ENCODE results near the gene NNAT.

Gene NNAT

DNA sequence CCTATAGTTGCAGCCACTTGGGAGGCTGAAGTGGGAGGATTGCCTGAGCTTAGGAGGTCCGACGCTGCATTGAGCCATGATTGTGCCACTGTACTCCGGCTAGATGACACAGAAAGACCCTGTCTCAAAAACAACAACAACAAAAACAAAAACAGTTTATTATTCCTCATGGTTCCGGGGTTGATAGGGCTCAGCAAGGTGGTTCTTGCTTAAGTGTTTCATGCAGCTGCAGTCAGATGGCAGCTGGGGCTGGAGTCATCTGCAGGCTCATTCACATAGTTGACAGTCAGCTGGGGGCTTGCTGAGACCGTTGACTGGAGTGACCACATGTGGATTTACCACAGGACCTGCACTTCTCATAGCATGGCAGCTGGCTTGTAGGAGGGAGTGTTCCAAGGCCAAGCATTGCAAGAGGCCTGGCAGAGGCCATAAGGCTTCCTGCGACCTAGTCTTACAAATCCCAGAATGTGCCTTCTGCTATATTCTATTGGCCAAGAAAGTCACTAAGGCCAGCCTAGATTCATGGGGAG is 28.9 kb upstream of the NNAT start:
- Histone ChIP-seq H3K27ac (replicated peaks) (no peak overlapping the region), H3K27me3 (ENCODE audit: insufficient read depth, poor library complexity, severe bottlenecking) (no peaks in the 10 kb centered on the region), H3K4me3 (replicated peaks; ENCODE audit: insufficient read depth, low read length) (no peak overlapping the region)
- TF ChIP-seq GABPA (IDR thresholded peaks at IDR 0.05; ENCODE audit: low read depth) (no peak), CTCF (IDR thresholded peaks at IDR 0.05; ENCODE audit: insufficient read depth, low read length) (no peak), SPI1 (IDR thresholded peaks at IDR 0.05; ENCODE audit: borderline replicate concordance, low read depth) (no peak), POLR2AphosphoS5 (IDR thresholded peaks at IDR 0.05; ENCODE audit: low read depth) (no peak)
- TF ChIP-seq, protein P1, sequence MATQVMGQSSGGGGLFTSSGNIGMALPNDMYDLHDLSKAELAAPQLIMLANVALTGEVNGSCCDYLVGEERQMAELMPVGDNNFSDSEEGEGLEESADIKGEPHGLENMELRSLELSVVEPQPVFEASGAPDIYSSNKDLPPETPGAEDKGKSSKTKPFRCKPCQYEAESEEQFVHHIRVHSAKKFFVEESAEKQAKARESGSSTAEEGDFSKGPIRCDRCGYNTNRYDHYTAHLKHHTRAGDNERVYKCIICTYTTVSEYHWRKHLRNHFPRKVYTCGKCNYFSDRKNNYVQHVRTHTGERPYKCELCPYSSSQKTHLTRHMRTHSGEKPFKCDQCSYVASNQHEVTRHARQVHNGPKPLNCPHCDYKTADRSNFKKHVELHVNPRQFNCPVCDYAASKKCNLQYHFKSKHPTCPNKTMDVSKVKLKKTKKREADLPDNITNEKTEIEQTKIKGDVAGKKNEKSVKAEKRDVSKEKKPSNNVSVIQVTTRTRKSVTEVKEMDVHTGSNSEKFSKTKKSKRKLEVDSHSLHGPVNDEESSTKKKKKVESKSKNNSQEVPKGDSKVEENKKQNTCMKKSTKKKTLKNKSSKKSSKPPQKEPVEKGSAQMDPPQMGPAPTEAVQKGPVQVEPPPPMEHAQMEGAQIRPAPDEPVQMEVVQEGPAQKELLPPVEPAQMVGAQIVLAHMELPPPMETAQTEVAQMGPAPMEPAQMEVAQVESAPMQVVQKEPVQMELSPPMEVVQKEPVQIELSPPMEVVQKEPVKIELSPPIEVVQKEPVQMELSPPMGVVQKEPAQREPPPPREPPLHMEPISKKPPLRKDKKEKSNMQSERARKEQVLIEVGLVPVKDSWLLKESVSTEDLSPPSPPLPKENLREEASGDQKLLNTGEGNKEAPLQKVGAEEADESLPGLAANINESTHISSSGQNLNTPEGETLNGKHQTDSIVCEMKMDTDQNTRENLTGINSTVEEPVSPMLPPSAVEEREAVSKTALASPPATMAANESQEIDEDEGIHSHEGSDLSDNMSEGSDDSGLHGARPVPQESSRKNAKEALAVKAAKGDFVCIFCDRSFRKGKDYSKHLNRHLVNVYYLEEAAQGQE (IDR thresholded peaks at IDR 0.05; ENCODE audit: insufficient replicate concordance, low read depth) = no peak
- DNase-seq (ENCODE audit: low read depth in 1 of 2, low spot score in 1 of 2) = no peak

GRCh38 chr20:37492945-37493344 is 28.1 kb upstream of the NNAT start:
- no peak overlapping the region for H3K27ac ChIP-seq (replicated peaks)
- H3K4me3 ChIP-seq (replicated peaks; ENCODE audit: insufficient read depth, low read length) = no peak overlapping the region
- TF ChIP-seq SPI1 (IDR thresholded peaks at IDR 0.05; ENCODE audit: borderline replicate concordance, low read depth) = no peak
- no peak for TF ChIP-seq GABPA (IDR thresholded peaks at IDR 0.05; ENCODE audit: low read depth)
- TF ChIP-seq CTCF (IDR thresholded peaks at IDR 0.05; ENCODE audit: insufficient read depth, low read length) = no peak
- no peak for TF ChIP-seq POLR2AphosphoS5 (IDR thresholded peaks at IDR 0.05; ENCODE audit: low read depth)
- TF ChIP-seq, protein P1 (IDR thresholded peaks at IDR 0.05; ENCODE audit: insufficient replicate concordance, low read depth) = no peak
- no peaks in the 10 kb centered on the region for H3K27me3 ChIP-seq (ENCODE audit: insufficient read depth, poor library complexity, severe bottlenecking)
- DNase-seq (ENCODE audit: low read depth in 1 of 2, low spot score in 1 of 2) = no peak

GRCh38 chr20:37494301-37494700 is 26.7 kb upstream of the NNAT start:
- H3K4me3 ChIP-seq (replicated peaks; ENCODE audit: insufficient read depth, low read length) = no peak overlapping the region
- no peak for TF ChIP-seq CTCF (IDR thresholded peaks at IDR 0.05; ENCODE audit: insufficient read depth, low read length)
- no peak for TF ChIP-seq SPI1 (IDR thresholded peaks at IDR 0.05; ENCODE audit: borderline replicate concordance, low read depth)
- no peak for TF ChIP-seq POLR2AphosphoS5 (IDR thresholded peaks at IDR 0.05; ENCODE audit: low read depth)
- TF ChIP-seq, protein P1 (IDR thresholded peaks at IDR 0.05; ENCODE audit: insufficient replicate concordance, low read depth) = no peak
- TF ChIP-seq GABPA (IDR thresholded peaks at IDR 0.05; ENCODE audit: low read depth) = no peak
- no peak overlapping the region for H3K27ac ChIP-seq (replicated peaks)
- DNase-seq (ENCODE audit: low read depth in 1 of 2, low spot score in 1 of 2) = no peak
- H3K27me3 ChIP-seq (ENCODE audit: insufficient read depth, poor library complexity, severe bottlenecking) = no peaks in the 10 kb centered on the region

Measured in HL-60 (cell line).